Endothelial cell of umbilical vein (primary cell): ENCODE data around the gene CTDSPL. TPM values are rescaled to one million over a fixed set of nuclear protein-coding genes. Genes with fewer than 3 reads are reported as not detected.

Source experiments
- BruUV-seq: library from RNA; stranded (reverse); fragments of 400-500 nt; replicated peaks from 2 replicates; lab custom pipeline; 2021; lab: Mats Ljungman, UMichigan
- CTCF ChIA-PET: fragments of 300-600, 350-600 bp; sonication (Branson Sonifier 250); formaldehyde crosslinking; loops from one replicate; lab custom pipeline; 2021; ENCODE audit warnings: antibody characterized with exemption, inconsistent platforms; lab: Charles Lee
- POLR2A ChIA-PET: fragments of 300-600, 350-600 bp; sonication (Branson Sonifier 250); formaldehyde crosslinking; loops from one replicate; lab custom pipeline; 2021; ENCODE audit warnings: antibody characterized with exemption, inconsistent platforms; lab: Charles Lee
- DNase-seq: peaks from one replicate; pipeline ENCODE4 v3.0.0-alpha.2; 2011; ENCODE audit warnings: low read depth, low spot score
- FAIRE-seq: peaks from 2 replicates; lab custom pipeline; 2011; peaks lifted over from hg19 to GRCh38; lab: Jason Lieb, UNC
- H2AFZ ChIP-seq: 2 replicates; pipeline ENCODE4 v1.6.0; 2012; ENCODE audit warnings: low read depth, low read length, control low read depth, inconsistent platforms
- H3K27ac ChIP-seq: 2 replicates; pipeline ENCODE4 v1.5.1; 2011; ENCODE audit warnings: low read depth, mild to moderate bottlenecking, control low read depth, low read length, moderate library complexity; ENCODE audit not compliant: insufficient read depth
- H3K27me3 ChIP-seq, 2 experiments: 2 replicates each; pipeline versions ENCODE4 v1.6.0 to v1.6.1; 2011; ENCODE audit warnings: low read length in 2 of 2, mixed read lengths in 1 of 2; ENCODE audit not compliant: control insufficient read depth in 2 of 2, insufficient read depth in 2 of 2
- H3K36me3 ChIP-seq, 2 experiments: 2 replicates in 1 of 2; 3 replicates in 1 of 2; pipeline ENCODE4 v1.5.1; 2011; ENCODE audit warnings: low read length in 2 of 2, mild to moderate bottlenecking in 1 of 2, moderate library complexity in 1 of 2; ENCODE audit not compliant: control insufficient read depth in 2 of 2, insufficient read depth in 2 of 2; ENCODE audit errors: extremely low read depth in 1 of 2
- H3K4me1 ChIP-seq: 3 replicates; pipeline ENCODE4 v1.5.1; 2011; ENCODE audit warnings: mild to moderate bottlenecking, low read length; ENCODE audit not compliant: control insufficient read depth, insufficient read depth; ENCODE audit errors: extremely low read depth
- H3K4me2 ChIP-seq: 2 replicates; pipeline ENCODE4 v1.6.1; 2011; ENCODE audit warnings: low read length, control low read depth, mixed read lengths; ENCODE audit not compliant: insufficient read depth
- H3K4me3 ChIP-seq, 3 experiments: fragments of 200-600 bp in 1 of 3; sonication (generic), shearing (Covaris generic) in 1 of 3; replicated peaks in 1 of 3; 2 replicates each; pipeline ENCODE4 v1.5.1; 2011 to 2016; ENCODE audit warnings: control low read depth in 3 of 3, low read length in 3 of 3, mild to moderate bottlenecking in 2 of 3, inconsistent platforms in 1 of 3, low read depth in 1 of 3, moderate library complexity in 1 of 3; ENCODE audit not compliant: insufficient read depth in 1 of 3
- H3K79me2 ChIP-seq: 2 replicates; pipeline ENCODE4 v1.6.0; 2012; ENCODE audit warnings: low read length, inconsistent platforms; ENCODE audit not compliant: control insufficient read depth, insufficient read depth
- H3K9ac ChIP-seq: replicated peaks from 2 replicates; pipeline ENCODE3; 2011; ENCODE audit warnings: low read length, control low read depth; ENCODE audit not compliant: insufficient read depth; ENCODE audit errors: extremely low read depth
- H3K9me1 ChIP-seq: replicated peaks from 3 replicates; pipeline ENCODE4 v1.6.0; 2011; ENCODE audit warnings: mild to moderate bottlenecking, low read length; ENCODE audit not compliant: control insufficient read depth, insufficient read depth; ENCODE audit errors: extremely low read depth
- H3K9me3 ChIP-seq: replicated peaks from 2 replicates; pipeline ENCODE4 v1.5.1; 2012; ENCODE audit warnings: low read length, inconsistent platforms; ENCODE audit not compliant: control insufficient read depth, insufficient read depth
- H4K20me1 ChIP-seq: replicated peaks from 2 replicates; pipeline ENCODE3; 2011; ENCODE audit warnings: mild to moderate bottlenecking, low read length; ENCODE audit not compliant: control insufficient read depth, insufficient read depth; ENCODE audit errors: extremely low read depth
- EZH2 ChIP-seq: IDR thresholded peaks from 2 replicates; pipeline ENCODE4 v1.6.1; 2012; ENCODE audit warnings: borderline replicate concordance, low read depth, mild to moderate bottlenecking, moderate library complexity, low read length, inconsistent platforms; ENCODE audit not compliant: severe bottlenecking
- FOS ChIP-seq: IDR thresholded peaks from 2 replicates; pipeline ENCODE4 v1.6.1; 2011; ENCODE audit warnings: mild to moderate bottlenecking, low read length, moderate library complexity, borderline replicate concordance; ENCODE audit not compliant: insufficient read depth
- GATA2 ChIP-seq: IDR thresholded peaks from 2 replicates; pipeline ENCODE4 v1.7.0; 2011; ENCODE audit warnings: low read depth, mild to moderate bottlenecking, moderate library complexity, mixed read lengths, low read length; ENCODE audit not compliant: insufficient read length, insufficient read depth
- JUN ChIP-seq: IDR thresholded peaks from 2 replicates; pipeline ENCODE4 v1.6.1; 2011; ENCODE audit warnings: borderline replicate concordance, low read depth; ENCODE audit not compliant: insufficient read length, insufficient read depth
- MYC ChIP-seq: IDR thresholded peaks from one replicate; pipeline ENCODE4 v1.6.1; 2011; ENCODE audit warnings: mild to moderate bottlenecking, low read depth, low read length
- POLR2A ChIP-seq: IDR thresholded peaks from 2 replicates; pipeline ENCODE4 v1.6.1; 2012; ENCODE audit warnings: low read depth, mild to moderate bottlenecking, control low read depth, low read length
- POLR2AphosphoS5 ChIP-seq: IDR thresholded peaks from 2 replicates; pipeline ENCODE4 v1.6.1; 2012; ENCODE audit warnings: low read depth, mild to moderate bottlenecking, control low read depth, low read length, moderate library complexity; ENCODE audit not compliant: insufficient read depth
- dilution Hi-C: fragments of 300-500 bp; cut with MboI; formaldehyde crosslinking; loops from one replicate; pipeline ENCODE4 v1.15.0; 2019; ENCODE audit warnings: low sequenced_read_pairs; ENCODE audit not compliant: extremely low pct_ligation_motif_present
- intact Hi-C: fragments of 100-400 bp; cut with micrococcal nuclease; formaldehyde crosslinking; loops from one replicate; pipeline ENCODE4 v1.10.0; 2022
- polyA plus RNA-seq, 4 experiments: library from polyadenylated mRNA; depleted of rRNA in 3 of 4; stranded (reverse) in 3 of 4; unstranded in 1 of 4; fragments of >200 nt; gene quantifications; 2 replicates each; pipeline versions ENCODE4 v1.2.1 to v1.2.3, GENCODE V29; 2011 to 2012; ENCODE audit warnings: missing spikeins in 1 of 4
- total RNA-seq: library from RNA; stranded (reverse); gene quantifications from 2 replicates; pipeline ENCODE4 v1.2.3, GENCODE V29; 2021
- TF ChIP-seq, protein P1 (sequence below): IDR thresholded peaks from 2 replicates; pipeline ENCODE4 v1.6.1; 2011; ENCODE audit not compliant: insufficient read depth, insufficient read length
- TF ChIP-seq, protein P2 (sequence below), 2 donors: IDR thresholded peaks; 1 replicate in 1 of 2; 2 replicates in 1 of 2; pipeline ENCODE4 v1.5.1; 2011; ENCODE audit warnings: low read length in 2 of 2, mild to moderate bottlenecking in 2 of 2, moderate library complexity in 2 of 2, control low read depth in 1 of 2, inconsistent platforms in 1 of 2, low read depth in 1 of 2; ENCODE audit not compliant: insufficient read depth in 1 of 2; ENCODE audit errors: extremely low read depth in 1 of 2

The CTDSPL gene
- total and polyA plus RNA-seq, 2 donors (not counting 3 experiments of a cell fraction or from before 2014, with no cell fraction given), result 30.1 to 43.2 TPM

DNA sequence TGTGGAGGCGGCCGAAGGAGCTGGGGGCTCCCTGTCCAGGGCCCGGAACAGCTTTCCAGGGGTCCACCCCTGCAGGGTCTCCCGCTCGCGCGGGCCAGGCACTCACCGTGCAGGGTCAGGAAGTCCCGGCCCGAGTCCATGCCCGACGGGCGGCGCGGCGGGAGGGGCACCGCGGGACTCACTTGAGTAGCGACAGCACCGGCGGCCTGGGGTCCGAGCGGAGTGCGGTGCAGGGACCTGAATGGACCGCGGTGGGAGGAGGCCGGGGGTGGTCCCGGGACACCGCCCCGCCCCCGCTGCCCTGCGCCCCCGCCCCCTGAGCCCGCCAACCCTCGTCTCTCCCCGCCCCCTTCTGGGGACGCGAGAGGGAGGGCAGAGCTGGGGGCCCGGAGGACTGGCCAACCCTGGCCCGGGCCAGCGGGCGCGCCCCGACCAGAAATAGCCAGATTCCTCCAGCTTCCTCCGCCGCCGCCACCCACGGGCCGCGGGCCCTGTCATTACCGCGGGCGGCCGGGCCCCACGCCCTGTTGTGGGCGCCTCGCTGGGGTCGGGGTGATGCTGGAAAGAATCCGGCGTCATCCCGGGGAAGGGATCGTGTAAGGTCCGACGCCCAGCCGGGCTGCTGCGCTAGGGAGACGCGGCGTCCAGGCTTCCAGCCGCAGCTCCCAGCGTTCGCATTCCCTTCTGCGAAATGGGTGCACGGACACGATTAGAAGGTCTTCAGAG is 167.9 kb downstream of the CTDSPL start, which contains the start of gene PLCD1:
TSS of gene PLCD1 (minus strand) at position 243 of the 726 bp plus-strand sequence. CDS start at position 140, 103 bp downstream.
- H3K4me3 ChIP-seq, result peak within 1 kb of the TSS; percentile 30 to 54 (median 48)
- dilution Hi-C loops, result no loop called here
- no peaks in the 10 kb centered on the region for H3K9me1 ChIP-seq
- H3K36me3 ChIP-seq, result no peaks in the 10 kb centered on the region
- no peaks in the 10 kb centered on the region for H3K27me3 ChIP-seq
- H3K4me2 ChIP-seq, result peak within 1 kb of the TSS; percentile 85
- DNase-seq (peak; percentile 43), FAIRE-seq (no peak)
- no peaks in the 10 kb centered on the region for H4K20me1 ChIP-seq
- no TSS peak for BruUV-seq
- no peaks in the 10 kb centered on the region for H3K79me2 ChIP-seq
- CTCF ChIA-PET, result interaction anchor here (0.6 to 1.6 kb wide), 9 partner anchors 9 to 269 kb away, joined by 3 to 8 read pairs (median 3); partner anchors contain the start of gene DLEC1
- H2AFZ ChIP-seq, result peak within 1 kb of the TSS; percentile 86
- H3K27ac ChIP-seq, result no peak within 1 kb of the TSS
- no peaks in the 10 kb centered on the region for H3K9me3 ChIP-seq
- POLR2A ChIA-PET, result interaction anchor here (0.7 kb wide), 1 partner anchor 164 kb away, joined by 4 read pairs; no protein-coding TSS in a partner anchor
- peak within 1 kb of the TSS; percentile 66 for H3K9ac ChIP-seq
- intact Hi-C loops, result no loop called here
- H3K4me1 ChIP-seq, result peaks cover 11% of the 10 kb centered on the region
- no peak for TF ChIP-seq MYC
- TF ChIP-seq, protein P1, sequence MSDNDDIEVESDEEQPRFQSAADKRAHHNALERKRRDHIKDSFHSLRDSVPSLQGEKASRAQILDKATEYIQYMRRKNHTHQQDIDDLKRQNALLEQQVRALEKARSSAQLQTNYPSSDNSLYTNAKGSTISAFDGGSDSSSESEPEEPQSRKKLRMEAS, result no peak
- no peak for TF ChIP-seq POLR2AphosphoS5
- TF ChIP-seq JUN, result no peak
- peak; percentile 16 for TF ChIP-seq EZH2
- TF ChIP-seq FOS, result no peak
- TF ChIP-seq POLR2A, result peak; percentile 33
- no peak for TF ChIP-seq GATA2
- TF ChIP-seq, protein P2, sequence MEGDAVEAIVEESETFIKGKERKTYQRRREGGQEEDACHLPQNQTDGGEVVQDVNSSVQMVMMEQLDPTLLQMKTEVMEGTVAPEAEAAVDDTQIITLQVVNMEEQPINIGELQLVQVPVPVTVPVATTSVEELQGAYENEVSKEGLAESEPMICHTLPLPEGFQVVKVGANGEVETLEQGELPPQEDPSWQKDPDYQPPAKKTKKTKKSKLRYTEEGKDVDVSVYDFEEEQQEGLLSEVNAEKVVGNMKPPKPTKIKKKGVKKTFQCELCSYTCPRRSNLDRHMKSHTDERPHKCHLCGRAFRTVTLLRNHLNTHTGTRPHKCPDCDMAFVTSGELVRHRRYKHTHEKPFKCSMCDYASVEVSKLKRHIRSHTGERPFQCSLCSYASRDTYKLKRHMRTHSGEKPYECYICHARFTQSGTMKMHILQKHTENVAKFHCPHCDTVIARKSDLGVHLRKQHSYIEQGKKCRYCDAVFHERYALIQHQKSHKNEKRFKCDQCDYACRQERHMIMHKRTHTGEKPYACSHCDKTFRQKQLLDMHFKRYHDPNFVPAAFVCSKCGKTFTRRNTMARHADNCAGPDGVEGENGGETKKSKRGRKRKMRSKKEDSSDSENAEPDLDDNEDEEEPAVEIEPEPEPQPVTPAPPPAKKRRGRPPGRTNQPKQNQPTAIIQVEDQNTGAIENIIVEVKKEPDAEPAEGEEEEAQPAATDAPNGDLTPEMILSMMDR (IDR thresholded peaks at IDR 0.05; ENCODE audit: extremely low read depth in 1 of 2, insufficient read depth in 1 of 2, low read depth in 1 of 2, low read length in 2 of 2), result no peak
